ENCODE data around the gene ZNF146.
"Not testable (repeated sequence)": the region's sequence is repeated elsewhere in the genome, so short reads cannot be mapped to it uniquely, and the experiment has no call there.

ZNF146 gene

DNA sequence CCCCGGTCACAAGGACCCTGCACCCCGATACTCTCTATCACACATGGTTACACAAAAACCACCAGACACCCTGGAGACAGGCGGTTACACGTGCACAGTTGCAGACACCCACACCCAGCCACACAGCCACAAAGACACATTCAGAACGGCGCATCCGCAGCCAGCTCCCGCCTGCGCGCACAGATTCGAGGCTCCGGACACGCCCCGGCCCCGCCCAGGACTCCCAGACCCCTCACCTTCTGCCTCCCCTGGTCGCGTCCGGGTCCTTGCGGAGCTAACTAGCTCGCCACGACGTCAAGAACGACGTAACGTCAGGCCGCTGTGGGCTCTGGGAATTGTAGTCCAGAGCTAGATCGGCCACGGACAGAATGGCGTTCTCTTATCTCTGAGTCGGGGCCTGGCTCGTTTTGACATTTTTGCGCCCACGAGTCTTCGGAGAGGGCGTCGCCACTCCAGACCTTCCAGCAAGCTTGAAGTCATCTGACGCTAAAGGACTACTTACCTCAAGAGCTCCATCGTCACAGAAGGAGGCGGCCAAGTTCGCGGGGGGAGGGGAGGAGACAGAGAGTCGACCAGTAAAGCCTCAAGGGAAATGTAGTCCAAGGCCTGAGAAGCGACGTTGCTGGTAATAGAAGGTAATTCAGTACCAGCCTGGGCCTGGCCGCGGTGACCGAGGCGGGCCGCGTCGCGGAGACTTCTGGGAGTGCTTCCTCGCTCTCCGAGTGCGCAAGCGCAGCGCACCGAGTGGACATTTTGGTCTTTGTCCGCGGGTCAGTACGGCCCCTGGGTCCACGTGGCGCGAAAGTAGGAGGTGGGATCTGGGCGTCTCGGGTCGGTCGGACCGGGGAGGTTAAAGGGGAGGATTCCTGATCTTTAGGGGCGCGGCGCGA lies at the start of gene ZNF146, which contains the start of gene ZNF565:
Gene ZNF146 (plus strand): TSS at position 721 of the 890 bp plus-strand sequence. CDS start 21,335 bp downstream, outside the sequence.
Gene ZNF565 (minus strand): TSS at position 280 of the 890 bp plus-strand sequence. CDS start 12,680 bp downstream, outside the sequence.
- DNase-seq: peak; percentile 97

DNA sequence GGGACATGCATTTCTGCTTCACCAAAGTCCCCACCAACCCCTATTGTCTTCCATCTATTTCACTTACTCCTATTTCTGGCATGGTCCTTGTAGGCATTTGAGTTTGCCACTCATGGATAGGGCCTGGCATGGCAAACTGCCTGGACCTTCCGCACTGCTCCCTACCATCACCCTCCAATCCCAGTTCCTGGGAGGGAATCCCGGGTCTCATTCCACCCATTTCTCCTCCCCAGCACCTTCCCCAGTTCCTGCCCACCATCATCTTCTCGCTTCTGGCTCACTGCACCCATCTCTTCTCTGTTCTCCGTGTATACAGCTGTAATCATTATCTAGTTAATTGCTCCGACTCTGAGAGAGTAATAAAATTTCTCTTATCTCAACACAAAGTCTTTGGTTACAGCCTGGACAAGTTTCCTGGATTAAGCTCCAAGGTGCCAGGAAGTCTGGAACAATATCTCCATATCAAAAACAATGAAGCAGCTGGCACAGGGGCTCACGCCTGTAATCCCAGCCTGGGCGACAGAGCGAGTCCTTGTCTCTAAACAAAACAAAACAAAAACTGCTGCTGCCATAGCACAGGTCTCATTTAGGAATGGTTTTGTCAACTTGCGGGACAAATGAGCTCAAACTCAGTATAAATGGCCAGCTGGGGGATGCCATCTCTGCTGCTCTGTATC lies 45.7 kb upstream of the ZNF146 start:
- no peak for DNase-seq

DNA sequence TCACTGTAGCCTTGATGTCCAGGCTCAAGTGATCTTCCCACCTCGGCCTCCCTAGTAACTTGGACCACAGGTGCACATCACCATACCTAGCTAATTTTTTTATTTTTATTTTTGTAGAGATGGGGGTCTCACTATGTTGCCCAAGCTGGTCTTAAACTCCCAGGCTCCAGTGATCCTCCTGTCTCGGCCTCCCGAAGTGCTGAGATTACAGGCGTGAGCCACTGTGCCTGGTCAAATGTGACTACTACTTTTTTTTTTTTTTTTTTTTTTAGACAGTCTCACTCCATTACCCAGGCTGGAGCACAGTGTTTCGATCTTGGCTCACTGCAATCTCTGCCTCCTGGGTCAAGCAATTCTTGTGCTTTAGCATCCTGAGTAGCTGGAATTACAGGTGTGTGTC lies 42.1 kb upstream of the ZNF146 start:
- DNase-seq: no peak

DNA sequence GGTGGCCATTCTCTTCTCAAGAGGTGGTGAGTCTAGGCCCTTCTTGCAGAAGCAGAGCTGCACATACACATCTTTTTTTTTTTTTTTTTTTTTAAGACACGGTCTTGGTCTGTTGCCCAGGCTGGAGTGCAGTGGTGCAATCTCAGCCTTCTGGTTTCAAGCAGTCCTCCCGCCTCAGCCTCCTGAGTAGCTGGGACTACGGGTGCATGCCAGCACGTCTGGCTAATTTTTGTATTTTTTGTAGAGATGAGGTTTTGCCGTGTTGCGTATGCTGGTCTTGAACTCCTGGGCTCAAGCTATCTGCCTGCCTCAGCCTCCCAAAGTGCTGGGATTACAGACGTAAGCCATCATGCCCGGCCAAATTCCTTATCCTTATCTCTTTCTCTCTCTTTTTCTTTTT lies 41.1 kb upstream of the ZNF146 start:
- DNase-seq: not testable (repeated sequence)

DNA sequence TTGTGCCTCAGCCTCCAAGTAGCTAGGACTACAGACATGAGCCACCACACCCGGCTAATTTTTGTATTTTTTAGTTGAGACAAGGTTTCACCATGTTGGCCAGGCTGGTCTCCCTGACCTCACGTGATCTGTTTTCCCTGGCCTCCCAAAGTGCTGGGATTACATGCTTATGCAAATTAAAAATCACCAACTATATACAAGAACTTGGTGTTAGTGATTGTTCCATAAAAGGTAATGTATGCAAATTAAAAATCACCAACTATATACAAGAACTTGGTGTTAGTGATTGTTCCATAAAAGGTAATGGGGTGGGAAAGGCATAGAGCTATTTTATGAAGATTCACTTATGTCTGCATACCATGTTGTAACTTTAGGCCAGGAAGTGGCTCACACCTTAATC lies 35.8 kb upstream of the ZNF146 start:
- DNase-seq: not testable (repeated sequence)

DNA sequence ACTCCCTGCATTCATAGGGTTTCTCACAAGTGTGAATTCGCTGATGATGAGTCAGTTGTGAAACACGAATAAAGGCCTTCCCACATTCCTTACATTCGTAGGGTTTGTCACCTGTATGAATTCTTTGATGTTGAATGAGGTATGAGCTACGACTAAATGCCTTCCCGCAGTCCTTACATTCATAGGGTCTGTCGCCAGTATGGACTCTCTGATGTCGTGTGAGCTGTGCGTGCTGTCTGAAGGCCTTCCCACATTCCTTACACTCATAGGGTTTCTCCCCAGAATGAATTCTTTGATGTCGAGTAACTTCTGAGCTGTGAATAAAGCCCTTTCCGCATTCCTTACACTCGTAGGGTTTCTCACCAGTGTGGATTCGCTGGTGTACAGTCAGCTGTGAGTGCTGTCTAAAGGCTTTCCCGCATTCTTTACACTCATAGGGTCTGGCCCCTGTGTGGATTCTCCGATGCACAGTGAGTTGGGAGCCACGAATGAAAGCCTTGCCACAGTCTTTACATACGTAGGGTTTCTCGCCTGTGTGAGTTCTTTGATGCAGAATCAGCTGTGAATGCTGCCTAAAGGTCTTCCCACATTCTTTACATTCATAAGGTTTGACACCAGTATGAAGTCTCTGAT lies 32.2 kb upstream of the ZNF146 start:
- DNase-seq: no peak

DNA sequence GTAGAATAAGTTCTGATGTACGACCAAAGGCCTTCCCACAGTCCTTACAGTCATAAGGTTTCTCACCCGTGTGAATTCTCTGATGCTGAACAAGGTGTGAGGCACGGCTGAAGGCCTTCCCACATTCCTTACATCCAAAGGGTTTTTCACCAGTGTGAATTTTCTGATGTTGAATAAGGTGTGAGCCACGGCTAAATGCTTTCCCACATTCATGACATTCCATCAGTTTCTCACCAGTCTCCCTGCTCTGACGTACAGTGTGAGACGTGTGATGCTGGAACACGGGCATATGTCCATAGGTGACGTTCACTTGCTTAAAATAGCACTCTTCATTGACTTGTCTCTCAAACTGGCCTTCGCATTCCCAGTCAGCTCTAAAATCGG lies 31.7 kb upstream of the ZNF146 start:
- no peak for DNase-seq

DNA sequence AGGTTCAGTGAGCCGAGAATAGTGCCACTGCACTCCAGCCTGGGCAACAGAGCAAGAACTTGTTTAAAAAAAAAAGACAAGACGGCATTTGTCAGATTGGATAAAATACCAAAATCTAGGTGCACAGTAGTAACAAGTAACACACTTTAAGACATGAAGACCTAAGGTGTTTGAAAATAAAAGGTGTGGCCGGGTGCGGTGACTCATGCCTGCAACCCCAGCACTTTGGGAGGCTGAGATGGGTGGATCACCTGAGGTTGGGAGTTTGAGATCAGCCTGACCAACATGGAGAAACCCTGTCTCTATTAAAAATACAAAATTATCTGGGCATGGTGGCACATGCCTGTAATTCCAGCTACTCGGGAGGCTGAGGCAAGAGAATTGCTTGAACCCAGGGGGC lies 28.2 kb upstream of the ZNF146 start:
- not testable (repeated sequence) for DNase-seq

DNA sequence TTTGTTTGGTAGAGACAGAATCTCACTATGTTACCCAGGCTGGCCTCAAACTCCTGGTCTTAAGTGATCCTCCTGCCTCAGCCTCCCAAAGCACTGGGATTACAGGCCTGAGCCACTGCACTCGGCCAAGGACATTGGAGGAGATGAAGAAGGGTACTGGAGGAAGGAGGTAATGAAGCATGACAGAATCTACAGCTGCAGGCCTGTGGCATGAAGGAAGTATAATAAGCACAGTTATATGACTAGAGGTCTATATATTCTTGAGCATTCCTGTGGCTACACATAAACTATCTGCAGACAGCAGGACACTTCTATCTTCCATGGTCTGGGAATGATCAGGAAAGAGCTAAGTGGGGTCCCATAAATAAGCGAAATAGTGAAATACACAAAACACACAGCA lies 18.7 kb upstream of the ZNF146 start:
- no peak for DNase-seq

DNA sequence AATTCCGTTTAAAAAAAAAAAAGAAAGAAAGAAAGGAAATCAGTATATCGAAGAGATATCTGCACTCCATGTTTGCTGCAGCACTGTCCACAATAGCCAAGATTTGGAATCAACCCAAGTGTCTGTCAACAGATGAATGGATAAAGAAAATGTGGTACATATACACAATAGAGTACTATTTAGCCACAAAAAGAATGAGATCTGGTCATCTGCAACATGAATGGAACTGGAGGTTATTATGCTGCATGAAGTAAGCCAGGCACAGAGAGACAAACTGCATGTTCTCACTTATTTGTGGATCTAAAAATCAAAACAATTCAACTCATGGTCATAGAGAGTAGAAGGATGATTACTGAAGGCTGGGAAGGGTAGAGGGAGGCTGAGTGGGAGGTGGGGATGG lies 16.8 kb upstream of the ZNF146 start:
- DNase-seq: no peak

DNA sequence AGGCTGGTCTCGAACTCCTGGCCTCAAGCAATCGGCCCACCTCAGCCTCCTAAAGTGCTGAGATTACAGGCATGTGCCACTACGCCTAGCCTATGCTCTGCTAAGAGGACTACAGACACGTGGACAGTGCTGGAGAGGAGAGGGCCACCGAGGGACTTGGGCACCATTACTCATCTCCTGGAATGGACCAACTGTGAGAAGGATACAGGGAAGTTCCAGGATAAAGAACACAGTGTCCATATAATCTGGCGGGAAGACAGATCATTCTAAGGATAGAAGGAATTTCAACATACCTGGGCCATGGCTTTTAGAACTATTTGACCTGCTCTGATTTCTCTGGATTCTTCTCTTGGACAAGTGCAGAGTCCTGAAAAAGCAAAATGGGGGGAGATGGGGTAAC lies 13.2 kb upstream of the ZNF146 start:
- DNase-seq: no peak

DNA sequence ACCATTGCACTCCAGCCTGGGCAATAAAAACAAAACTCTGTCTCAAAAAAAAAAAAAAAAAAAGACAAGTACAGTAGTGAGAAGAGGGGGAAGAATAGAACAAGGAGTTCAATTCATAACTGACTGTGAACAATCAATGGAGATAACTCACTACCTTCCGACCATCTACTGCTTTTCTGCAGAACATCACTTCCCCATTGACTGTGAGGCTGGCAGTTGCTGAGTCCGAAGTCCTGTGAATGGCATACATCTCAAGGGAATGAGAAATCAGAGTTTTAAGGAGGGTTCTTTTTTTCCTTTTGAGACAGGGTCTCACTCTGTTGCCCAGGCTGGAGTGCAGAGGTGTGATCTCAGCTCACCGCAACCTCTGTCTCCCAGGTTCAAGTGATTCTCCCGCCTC lies 11.6 kb upstream of the ZNF146 start:
- no peak for DNase-seq

DNA sequence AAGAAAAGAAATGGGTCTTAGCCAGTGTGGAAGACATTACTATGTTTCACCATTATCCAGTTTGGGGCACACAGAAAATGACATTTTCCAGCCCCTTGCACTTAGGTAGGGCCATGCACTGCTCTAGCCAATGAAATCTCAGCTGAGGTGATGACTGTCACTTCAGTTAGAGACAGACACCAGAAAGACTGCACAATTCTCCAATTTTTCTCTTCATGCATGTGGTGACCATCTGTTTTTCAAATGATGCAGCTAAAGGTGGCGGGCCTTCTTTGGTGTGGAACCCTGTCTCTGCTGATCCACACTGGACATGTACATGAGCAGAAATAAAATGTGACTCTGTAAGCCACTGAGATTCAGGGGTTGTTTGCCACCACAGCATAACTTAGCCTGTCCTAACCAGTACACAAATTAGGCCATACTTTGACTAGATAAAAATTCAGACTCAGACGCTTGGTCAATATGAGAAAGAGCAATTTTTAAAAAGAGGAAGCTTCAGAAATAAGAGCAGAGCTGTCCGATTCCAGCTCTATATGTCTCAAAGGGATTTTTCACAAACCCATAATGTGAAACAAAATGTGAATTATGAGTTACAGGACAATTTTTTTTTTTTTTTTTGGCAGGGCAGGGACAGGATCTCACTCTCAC lies 7.2 kb upstream of the ZNF146 start:
- DNase-seq: no peak

DNA sequence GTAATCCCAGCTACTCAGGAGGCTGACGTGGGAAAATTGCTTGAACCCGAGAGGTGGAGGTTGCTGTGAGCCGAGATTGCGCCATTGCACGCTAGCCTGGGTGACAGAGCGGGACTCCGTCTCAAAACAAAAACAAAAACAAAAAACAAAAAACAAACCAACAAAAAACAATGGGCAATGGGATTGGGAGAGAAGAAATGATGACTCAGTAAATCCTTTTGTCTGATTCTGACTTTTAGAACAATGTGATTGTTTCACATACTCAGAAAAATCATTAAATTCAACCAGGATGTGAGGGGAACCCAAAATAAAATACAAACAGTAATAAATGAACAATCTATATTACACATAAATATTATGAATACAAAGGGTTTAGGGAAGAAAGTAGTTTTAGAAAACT lies 5.5 kb upstream of the ZNF146 start:
- DNase-seq: no peak

DNA sequence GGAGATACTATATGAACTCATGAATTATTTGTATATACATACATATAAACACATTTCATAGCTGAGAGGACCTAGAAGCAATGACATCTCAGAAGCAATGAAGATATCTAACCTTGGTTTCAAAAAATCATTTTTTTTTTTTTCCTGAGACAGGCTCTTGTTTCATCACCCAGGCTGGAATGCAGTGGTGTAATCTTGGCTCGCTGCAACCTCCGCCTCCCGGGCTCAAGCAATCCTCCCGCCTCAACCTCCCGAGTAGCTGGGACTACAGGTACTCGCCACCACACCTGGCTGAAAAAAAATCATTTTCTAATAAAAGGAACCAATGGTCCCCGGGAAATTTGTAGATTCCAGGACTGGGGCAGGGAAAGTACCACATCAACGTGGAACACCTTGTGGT lies 4.4 kb upstream of the ZNF146 start:
- DNase-seq: no peak

DNA sequence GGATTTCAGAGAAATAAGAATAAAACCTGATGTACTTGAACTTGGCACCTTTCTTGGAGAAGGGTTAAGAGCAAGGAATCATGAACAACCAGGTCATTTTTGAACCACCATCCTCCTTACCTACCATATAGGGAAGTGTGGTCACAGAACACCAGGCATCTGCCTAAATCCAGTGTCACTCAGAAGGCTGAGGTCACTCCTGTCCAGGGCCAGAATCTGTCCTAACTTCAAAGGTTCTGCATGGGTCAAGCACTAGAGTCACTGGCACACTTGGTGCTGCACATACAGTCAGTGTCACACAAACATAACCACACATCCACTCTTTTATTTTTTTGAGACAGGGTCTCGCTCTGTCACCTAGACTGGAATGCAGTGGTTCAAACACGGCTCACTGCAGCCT lies 2.0 kb upstream of the ZNF146 start:
- DNase-seq: no peak

DNA sequence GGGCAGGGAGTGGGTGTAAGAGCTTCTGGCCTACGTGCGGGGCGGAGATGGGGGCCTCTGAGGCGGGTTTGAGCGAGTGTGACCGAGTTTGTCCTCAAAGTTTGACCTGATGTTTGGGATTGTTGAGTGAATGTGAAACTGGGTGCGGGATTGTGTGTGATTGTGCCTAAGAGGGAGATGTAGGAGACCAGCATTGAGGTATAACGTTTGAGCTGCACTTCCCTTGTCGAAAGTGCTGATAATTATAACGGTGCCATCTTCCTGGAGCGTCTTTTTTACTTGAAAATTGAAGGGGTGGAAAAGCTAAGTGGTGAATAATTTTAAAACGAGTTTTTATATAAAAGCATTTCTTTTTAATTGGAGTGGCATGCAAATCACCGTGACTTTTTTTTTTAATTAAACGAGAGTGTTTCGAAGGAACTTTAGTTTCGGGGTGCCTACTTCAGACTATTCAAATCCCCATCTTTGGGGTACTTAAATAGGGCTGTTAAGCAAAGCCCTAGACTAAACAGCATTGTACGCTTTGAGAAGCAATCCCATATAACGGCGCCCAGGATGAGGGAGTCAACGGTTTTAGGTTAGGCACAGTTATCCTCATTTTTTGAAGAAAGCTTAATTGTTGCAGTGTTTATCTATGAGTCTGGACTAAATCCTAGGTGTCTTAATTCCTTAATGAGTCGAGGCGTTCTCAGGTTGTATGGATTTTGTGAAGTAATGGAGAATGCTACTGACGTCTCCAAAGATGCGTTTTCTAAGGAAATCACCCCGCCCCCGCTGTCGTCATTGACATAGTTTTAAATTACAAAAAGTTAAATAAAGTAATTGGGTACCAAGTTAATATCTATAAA lies 594 bp downstream of the ZNF146 start:
- DNase-seq: no peak

DNA sequence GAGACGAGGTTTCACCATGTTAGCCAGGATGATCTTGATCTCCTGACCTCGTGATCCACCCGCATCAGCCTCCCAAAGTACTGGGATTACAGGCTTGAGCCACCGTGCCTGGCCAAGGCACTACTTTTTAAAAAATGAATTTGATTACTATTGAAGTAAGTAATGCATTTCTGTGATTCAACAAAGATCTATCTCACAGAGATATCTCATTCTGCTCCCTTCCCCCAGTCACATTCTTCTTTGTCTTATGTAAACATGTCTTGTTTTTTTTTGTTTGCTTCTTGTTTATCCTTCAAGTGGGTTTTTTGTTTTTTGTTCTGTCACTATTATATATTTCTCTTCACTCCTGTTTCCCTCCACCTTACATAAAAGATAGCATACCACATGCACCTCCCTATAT lies 6.6 kb downstream of the ZNF146 start:
- no peak for DNase-seq

DNA sequence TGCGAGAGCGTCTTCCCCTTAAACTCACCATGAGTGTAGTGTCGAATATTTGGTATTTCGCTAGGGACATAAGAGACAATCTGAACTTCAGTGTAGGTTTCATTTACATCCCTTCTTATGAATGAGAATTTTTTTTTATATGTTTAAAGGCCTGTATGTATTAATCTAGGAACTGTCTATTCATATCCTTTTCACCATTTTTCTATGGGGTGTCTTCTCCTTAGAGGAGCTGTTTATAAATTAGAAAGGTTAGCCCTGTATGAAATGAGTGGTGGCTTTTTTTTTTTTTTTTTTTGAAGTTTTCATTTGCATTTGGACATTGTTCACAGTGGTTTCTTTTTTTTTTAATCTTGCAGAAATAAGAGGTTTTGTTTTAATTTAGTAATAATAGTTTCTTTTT lies 7.6 kb downstream of the ZNF146 start:
- no peak for DNase-seq

DNA sequence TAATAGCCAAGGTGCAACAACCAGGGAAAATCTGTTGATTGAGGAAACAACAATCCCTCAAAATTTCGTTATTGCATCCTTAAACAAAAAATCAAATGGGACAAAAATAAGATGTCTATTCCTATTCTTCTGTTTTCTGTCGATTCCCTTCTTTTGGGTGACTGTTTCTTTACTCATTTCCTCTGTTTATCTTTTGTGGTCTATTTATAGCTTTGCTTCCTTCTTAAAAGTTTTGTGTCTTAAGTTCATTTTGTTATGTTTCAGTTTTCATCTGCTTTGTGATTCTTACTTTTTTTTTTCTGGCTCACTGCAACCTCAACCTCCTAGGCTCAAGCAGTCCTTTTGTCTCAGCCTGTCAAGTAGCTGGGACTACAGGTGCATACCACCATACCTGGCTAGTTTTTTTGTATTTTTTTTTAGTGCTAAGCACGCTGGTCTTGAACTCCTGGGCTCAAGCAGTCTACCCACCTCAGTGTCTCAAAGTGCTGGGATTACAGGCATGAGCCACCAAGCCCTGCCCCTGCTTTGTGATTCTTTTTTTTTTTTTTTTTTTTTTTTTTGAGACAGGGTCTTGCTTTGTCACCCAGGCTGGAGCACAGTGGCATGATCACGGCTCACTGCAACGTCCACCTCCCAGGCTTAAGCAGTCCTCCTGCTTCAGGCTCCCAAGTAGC lies 10.4 kb downstream of the ZNF146 start:
- no peak for DNase-seq

DNA sequence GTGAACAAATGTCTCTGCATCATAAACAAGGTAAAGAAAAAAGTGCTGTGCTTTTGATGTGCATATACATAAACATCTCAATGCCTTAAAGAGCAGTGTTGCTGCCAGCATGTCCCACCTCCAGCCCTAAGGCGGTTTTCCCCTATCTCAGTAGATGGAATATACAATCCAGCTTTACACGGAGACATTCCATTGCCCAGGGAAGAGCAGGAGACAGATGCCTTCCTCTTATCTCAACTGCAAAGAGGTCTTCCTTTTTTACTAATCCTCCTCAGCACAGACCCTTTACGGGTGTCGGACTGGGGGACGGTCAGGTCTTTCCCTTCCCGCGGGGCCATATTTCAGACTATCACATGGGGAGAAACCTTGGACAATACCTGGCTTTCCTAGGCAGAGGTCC lies 18.7 kb downstream of the ZNF146 start:
- DNase-seq: not testable (repeated sequence)

Data from CD4-positive, alpha-beta T cell treated with Interleukin-17A for 4 hours (primary cell).